Measurements from ENCODE around the gene KCND3. TPM values are rescaled to one million over a fixed set of nuclear protein-coding genes. Genes with fewer than 3 reads are reported as not detected.

KCND3 gene
- total and polyA plus RNA-seq, 2 of the 4 experiments (the other 2 are of a cell fraction), result under 0.01 to 0.03 TPM

- Histone ChIP-seq H2BK5ac (ENCODE audit: low read depth, low read length, poor library complexity, severe bottlenecking) (no peak overlapping the region), H2AK5ac (ENCODE audit: low read depth, low read length) (no peak overlapping the region), H3K36me3 (ENCODE audit: control insufficient read depth, insufficient read depth, low read length) (no peaks in the 10 kb centered on the region), H3K4me2 (ENCODE audit: low read depth, low read length) (no peak overlapping the region), H2AFZ (replicated peaks; ENCODE audit: low read length, poor library complexity) (no peak overlapping the region), H3K23ac (ENCODE audit: low read depth, low read length) (no peak overlapping the region), H3K79me1 (ENCODE audit: low read depth in 1 of 2, low read length in 2 of 2) (no peaks in the 10 kb centered on the region), H3K9me3 (ENCODE audit: control insufficient read depth, insufficient read depth, low read length) (no peaks in the 10 kb centered on the region), H4K20me1 (ENCODE audit: insufficient read depth, low read length) (no peaks in the 10 kb centered on the region), H3K9me1 (ENCODE audit: insufficient read depth, low read length) (no peaks in the 10 kb centered on the region), H4K8ac (ENCODE audit: low read depth in 2 of 2, low read length in 2 of 2) (no peak overlapping the region), H3K56ac (ENCODE audit: extremely low read depth, insufficient read depth, low read length) (no peak overlapping the region), H2AK9ac (replicated peaks; ENCODE audit: low read depth, low read length, poor library complexity) (no peak overlapping the region), H3K4ac (ENCODE audit: low read depth, low read length) (no peak overlapping the region), H3K18ac (ENCODE audit: low read depth, low read length) (no peak overlapping the region), H4K91ac (ENCODE audit: insufficient read depth, low read depth, low read length) (no peak overlapping the region), H3K4me3 (ENCODE audit: insufficient read depth, low read depth, low read length) (no peak overlapping the region), H4K5ac (ENCODE audit: low read depth, low read length) (no peak overlapping the region), H3K4me1 (ENCODE audit: control insufficient read depth, insufficient read depth, low read length) (no peaks in the 10 kb centered on the region), H3K14ac (replicated peaks; ENCODE audit: low read depth, low read length) (no peak overlapping the region), H3K9ac (ENCODE audit: low read depth, low read length) (no peak overlapping the region), H2BK120ac (ENCODE audit: low read depth, low read length) (no peak overlapping the region), H3K27ac (ENCODE audit: insufficient read depth, low read length) (no peak overlapping the region), H3K27me3 (ENCODE audit: control insufficient read depth, insufficient read depth, low read length) (peaks cover 16% of the 10 kb centered on the region), H2BK20ac (ENCODE audit: low read depth, low read length) (no peak overlapping the region), H2BK15ac (ENCODE audit: low read depth, low read length) (no peak overlapping the region)
- ChIA-PET POLR2A (ENCODE audit: unreplicated experiment) (no interaction called here), CTCF (no interaction called here)
- dilution Hi-C loops (cut with HindIII; ENCODE audit: low sequenced_read_pairs, unreplicated experiment) (no loop called here), intact Hi-C loops (cut with micrococcal nuclease) (no loop called here), in situ Hi-C loops (cut with MboI; ENCODE audit: low sequenced_read_pairs) (no loop called here)
- BruUV-seq (replicated peaks), result no TSS peak
- ATAC-seq (ENCODE audit: low read depth), result no peak
- no peak for TF ChIP-seq MAFK (IDR thresholded peaks at IDR 0.05; ENCODE audit: low read depth, low read length)
- no peak for TF ChIP-seq SMC3 (IDR thresholded peaks at IDR 0.05; ENCODE audit: low read depth, low read length)
- no peak for TF ChIP-seq POLR2A (IDR thresholded peaks at IDR 0.05; ENCODE audit: low read depth, low read length)
- no peak for TF ChIP-seq ELK1 (IDR thresholded peaks at IDR 0.05; ENCODE audit: borderline replicate concordance, low read depth, low read length)
- no peak for TF ChIP-seq RAD21 (IDR thresholded peaks at IDR 0.05; ENCODE audit: low read length)
- no peak for TF ChIP-seq BHLHE40 (IDR thresholded peaks at IDR 0.05; ENCODE audit: low read depth, low read length)
- no peak for TF ChIP-seq MAZ (IDR thresholded peaks at IDR 0.05; ENCODE audit: borderline replicate concordance, low read depth, low read length)
- no peak for TF ChIP-seq RCOR1 (IDR thresholded peaks at IDR 0.05; ENCODE audit: insufficient replicate concordance, low read length)
- no peak for TF ChIP-seq CTCF (conservative IDR thresholded peaks at IDR 0.05; ENCODE audit: low read depth, low read length)
- no peak for TF ChIP-seq CHD1 (IDR thresholded peaks at IDR 0.05; ENCODE audit: low read depth, low read length)
- TF ChIP-seq USF2 (IDR thresholded peaks at IDR 0.05; ENCODE audit: low read depth, low read length), result no peak
- no peak for TF ChIP-seq FOS (IDR thresholded peaks at IDR 0.05; ENCODE audit: low read depth, low read length)
- TF ChIP-seq RFX5 (IDR thresholded peaks at IDR 0.05; ENCODE audit: low read depth, low read length), result no peak
- TF ChIP-seq MXI1 (IDR thresholded peaks at IDR 0.05; ENCODE audit: borderline replicate concordance, low read depth, low read length), result no peak
- TF ChIP-seq CEBPB (IDR thresholded peaks at IDR 0.05; ENCODE audit: low read depth, low read length), result no peak
- no peak for TF ChIP-seq NFE2L2 (IDR thresholded peaks at IDR 0.05; ENCODE audit: low read depth, low read length)
- DNase-seq, result no peak
Observed at GRCh38 chr1:111998332-111998731, 8.9 kb upstream of the KCND3 start.

All from IMR-90 (cell line).